ENCODE measurements around the gene NDUFB11. TPM values are rescaled to one million over a fixed set of nuclear protein-coding genes. Genes with fewer than 3 reads are reported as not detected.

NDUFB11 gene
- total RNA-seq, 1 experiment from 2014 or later = 78.9 TPM

DNA sequence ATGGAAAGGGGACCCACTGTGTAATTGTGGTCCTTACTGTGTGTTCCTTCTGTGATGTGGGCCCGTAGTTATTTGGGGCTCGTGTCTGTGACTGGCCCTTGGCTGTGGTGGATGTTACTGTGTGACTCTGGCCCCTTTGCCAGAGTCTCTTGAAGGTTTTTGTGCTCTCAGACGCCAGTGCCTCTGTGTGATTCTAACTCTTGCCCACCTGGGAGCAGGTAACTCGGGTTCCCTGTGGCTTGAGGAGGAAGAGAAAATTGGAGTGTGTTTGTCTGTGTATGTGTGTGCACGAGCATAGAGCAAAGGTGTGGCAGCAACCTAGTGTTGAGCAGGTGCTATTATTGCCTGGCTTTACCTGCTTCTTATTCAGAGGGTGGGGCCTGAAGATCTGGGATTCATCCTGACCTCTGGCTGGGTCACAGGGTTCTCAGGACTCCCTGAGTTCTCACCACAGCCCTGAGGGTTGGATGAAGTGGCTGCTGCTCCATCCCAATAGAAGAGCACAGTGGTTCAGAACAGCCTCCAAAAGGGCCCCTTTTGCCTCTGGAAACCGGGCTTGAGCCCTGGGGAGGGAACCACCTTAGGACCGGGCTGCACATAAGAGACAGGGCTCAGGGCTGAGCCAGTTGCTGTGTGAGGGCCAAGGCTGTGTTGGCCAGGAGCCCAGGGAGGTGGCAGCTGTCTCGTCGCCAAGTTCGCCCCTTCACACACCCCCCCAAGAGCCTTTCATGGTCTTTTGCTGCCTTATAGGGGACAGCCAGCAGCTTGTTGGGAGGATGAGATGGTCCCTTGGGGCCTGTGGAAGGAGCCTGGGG is 1.8 kb upstream of the NDUFB11 start:
- H3K79me2 ChIP-seq (ENCODE audit: insufficient read depth, low read length) = peaks cover 72% of the 10 kb centered on the region
- intact Hi-C loops (cut with micrococcal nuclease) = no loop called here
- no TSS peak for BruUV-seq (replicated peaks)
- ChIA-PET POLR2A (no interaction called here), RAD21 (ENCODE audit: low non-redundant PET in 1 of 2, low total read pairs in 2 of 2, uncharacterized antibody in 2 of 2, unreplicated experiment in 2 of 2) (no interaction called here), CTCF (no interaction called here)
- H3K4me2 ChIP-seq (ENCODE audit: low read length) = peak overlapping the region; percentile 89
- ATAC-seq = no peak
- no peak overlapping the region for H2AFZ ChIP-seq (ENCODE audit: low read depth, low read length, poor library complexity, severe bottlenecking)
- DNase-seq (ENCODE audit: low read depth, low spot score) = no peak
- H3K9me3 ChIP-seq (ENCODE audit: control insufficient read depth in 1 of 2, insufficient read depth in 1 of 2, low read depth in 1 of 2, low read length in 2 of 2) = no peaks in the 10 kb centered on the region
- no peaks in the 10 kb centered on the region for H4K20me1 ChIP-seq (ENCODE audit: insufficient read depth)
- H3K36me3 ChIP-seq (ENCODE audit: control insufficient read depth in 1 of 2, insufficient read depth in 2 of 2, low read length in 2 of 2) = no peaks in the 10 kb centered on the region; a peak in 2 of 4 replicates
- peak overlapping the region; percentile 65 to 77 for H3K4me3 ChIP-seq (replicated peaks in 1 of 2; ENCODE audit: low read depth in 1 of 2, low read length in 2 of 2)
- no peak overlapping the region; the same call in 1 of the 2 replicates for H3K27ac ChIP-seq (ENCODE audit: low read depth, low read length)
- no peaks in the 10 kb centered on the region for H3K9me2 ChIP-seq (ENCODE audit: insufficient read depth)
- no peaks in the 10 kb centered on the region for H3K27me3 ChIP-seq (ENCODE audit: insufficient read depth, low read length)
- H3K9ac ChIP-seq (ENCODE audit: low read length) = peak overlapping the region; percentile 84
- peaks cover 0 to 13% of the 10 kb centered on the region in 2 experiments; a peak in 2 of 4 replicates for H3K4me1 ChIP-seq (ENCODE audit: control insufficient read depth in 1 of 2, insufficient read depth in 2 of 2, low read length in 2 of 2)
- TF ChIP-seq SRF (IDR thresholded peaks at IDR 0.05; ENCODE audit: low read depth) (no peak), POLR2AphosphoS5 (IDR thresholded peaks at IDR 0.05; ENCODE audit: low read depth, low read length) (no peak), CEBPB (IDR thresholded peaks at IDR 0.05; ENCODE audit: low read depth) (no peak), ZFX (IDR thresholded peaks at IDR 0.05) (no peak), RAD21 (IDR thresholded peaks at IDR 0.05; ENCODE audit: low read depth) (no peak), CBX3 (IDR thresholded peaks at IDR 0.05; ENCODE audit: low read depth) (no peak), FOSL1 (IDR thresholded peaks at IDR 0.05; ENCODE audit: low read depth) (no peak), JUND (IDR thresholded peaks at IDR 0.05) (no peak), EGR1 (IDR thresholded peaks at IDR 0.05; ENCODE audit: low read depth) (no peak), SP1 (IDR thresholded peaks at IDR 0.05; ENCODE audit: low read depth) (no peak), ZNF274 (IDR thresholded peaks at IDR 0.05; ENCODE audit: low read depth, low read length) (no peak), POLR2A (IDR thresholded peaks at IDR 0.05; ENCODE audit: borderline replicate concordance, extremely low read depth, insufficient read depth, insufficient read length) (no peak)
- TF ChIP-seq, protein P1, sequence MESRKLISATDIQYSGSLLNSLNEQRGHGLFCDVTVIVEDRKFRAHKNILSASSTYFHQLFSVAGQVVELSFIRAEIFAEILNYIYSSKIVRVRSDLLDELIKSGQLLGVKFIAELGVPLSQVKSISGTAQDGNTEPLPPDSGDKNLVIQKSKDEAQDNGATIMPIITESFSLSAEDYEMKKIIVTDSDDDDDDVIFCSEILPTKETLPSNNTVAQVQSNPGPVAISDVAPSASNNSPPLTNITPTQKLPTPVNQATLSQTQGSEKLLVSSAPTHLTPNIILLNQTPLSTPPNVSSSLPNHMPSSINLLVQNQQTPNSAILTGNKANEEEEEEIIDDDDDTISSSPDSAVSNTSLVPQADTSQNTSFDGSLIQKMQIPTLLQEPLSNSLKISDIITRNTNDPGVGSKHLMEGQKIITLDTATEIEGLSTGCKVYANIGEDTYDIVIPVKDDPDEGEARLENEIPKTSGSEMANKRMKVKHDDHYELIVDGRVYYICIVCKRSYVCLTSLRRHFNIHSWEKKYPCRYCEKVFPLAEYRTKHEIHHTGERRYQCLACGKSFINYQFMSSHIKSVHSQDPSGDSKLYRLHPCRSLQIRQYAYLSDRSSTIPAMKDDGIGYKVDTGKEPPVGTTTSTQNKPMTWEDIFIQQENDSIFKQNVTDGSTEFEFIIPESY (IDR thresholded peaks at IDR 0.05; ENCODE audit: extremely low read depth, insufficient replicate concordance, low read length) = no peak
- TF ChIP-seq, protein P2, sequence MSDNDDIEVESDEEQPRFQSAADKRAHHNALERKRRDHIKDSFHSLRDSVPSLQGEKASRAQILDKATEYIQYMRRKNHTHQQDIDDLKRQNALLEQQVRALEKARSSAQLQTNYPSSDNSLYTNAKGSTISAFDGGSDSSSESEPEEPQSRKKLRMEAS (IDR thresholded peaks at IDR 0.05) = no peak
- TF ChIP-seq, protein P3, sequence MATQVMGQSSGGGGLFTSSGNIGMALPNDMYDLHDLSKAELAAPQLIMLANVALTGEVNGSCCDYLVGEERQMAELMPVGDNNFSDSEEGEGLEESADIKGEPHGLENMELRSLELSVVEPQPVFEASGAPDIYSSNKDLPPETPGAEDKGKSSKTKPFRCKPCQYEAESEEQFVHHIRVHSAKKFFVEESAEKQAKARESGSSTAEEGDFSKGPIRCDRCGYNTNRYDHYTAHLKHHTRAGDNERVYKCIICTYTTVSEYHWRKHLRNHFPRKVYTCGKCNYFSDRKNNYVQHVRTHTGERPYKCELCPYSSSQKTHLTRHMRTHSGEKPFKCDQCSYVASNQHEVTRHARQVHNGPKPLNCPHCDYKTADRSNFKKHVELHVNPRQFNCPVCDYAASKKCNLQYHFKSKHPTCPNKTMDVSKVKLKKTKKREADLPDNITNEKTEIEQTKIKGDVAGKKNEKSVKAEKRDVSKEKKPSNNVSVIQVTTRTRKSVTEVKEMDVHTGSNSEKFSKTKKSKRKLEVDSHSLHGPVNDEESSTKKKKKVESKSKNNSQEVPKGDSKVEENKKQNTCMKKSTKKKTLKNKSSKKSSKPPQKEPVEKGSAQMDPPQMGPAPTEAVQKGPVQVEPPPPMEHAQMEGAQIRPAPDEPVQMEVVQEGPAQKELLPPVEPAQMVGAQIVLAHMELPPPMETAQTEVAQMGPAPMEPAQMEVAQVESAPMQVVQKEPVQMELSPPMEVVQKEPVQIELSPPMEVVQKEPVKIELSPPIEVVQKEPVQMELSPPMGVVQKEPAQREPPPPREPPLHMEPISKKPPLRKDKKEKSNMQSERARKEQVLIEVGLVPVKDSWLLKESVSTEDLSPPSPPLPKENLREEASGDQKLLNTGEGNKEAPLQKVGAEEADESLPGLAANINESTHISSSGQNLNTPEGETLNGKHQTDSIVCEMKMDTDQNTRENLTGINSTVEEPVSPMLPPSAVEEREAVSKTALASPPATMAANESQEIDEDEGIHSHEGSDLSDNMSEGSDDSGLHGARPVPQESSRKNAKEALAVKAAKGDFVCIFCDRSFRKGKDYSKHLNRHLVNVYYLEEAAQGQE (IDR thresholded peaks at IDR 0.05; ENCODE audit: low read depth) = no peak
- TF ChIP-seq, protein P4, sequence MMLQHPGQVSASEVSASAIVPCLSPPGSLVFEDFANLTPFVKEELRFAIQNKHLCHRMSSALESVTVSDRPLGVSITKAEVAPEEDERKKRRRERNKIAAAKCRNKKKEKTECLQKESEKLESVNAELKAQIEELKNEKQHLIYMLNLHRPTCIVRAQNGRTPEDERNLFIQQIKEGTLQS (IDR thresholded peaks at IDR 0.05) = no peak
